GM19099 (cell line): ENCODE measurements around the gene NEUROG3.

ENCODE experiments used
- POLR2A ChIP-seq: IDR thresholded peaks from 3 replicates; pipeline ENCODE4 v1.6.1; 2011; ENCODE audit warnings: low read depth; ENCODE audit not compliant: insufficient read length; ENCODE audit errors: extremely low read depth

The NEUROG3 gene

GRCh38 chr10:69577268-69578232 lies 4.3 kb upstream of the NEUROG3 start:
- no peak for TF ChIP-seq POLR2A

DNA sequence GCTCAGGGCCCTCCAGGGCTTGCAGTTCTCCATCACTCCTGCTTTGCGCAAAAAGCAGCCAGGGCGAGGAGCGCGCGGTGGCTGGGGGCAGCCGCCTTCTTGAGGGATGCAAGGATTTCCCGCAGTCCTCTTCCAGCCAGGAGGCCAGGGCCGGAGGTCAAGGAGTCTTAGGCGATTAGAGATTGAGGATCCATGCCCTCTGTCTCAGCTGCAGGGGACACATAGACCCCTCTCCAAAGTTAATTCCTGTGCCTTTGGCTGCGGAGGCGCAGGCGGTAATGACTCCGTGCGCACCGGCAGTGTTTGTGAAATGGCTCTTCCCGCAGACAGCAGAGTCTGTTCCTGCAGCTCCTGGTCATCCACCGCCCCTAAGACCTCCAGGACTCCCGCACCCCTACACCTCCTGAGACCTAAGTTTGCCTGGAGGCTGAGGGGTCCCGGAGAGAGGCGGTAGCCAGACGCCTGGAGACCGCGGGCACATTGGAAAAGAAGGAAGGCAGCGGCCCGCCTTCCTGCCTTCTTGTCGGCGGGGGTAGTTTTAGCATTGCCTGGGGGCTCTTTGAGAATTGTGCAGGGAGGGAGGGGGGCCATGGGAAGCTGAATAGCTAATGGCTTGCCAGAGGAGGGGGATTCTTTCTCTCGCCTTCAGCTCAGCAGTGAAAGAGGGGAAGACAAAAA lies 3.3 kb upstream of the NEUROG3 start:
- no peak for TF ChIP-seq POLR2A

DNA sequence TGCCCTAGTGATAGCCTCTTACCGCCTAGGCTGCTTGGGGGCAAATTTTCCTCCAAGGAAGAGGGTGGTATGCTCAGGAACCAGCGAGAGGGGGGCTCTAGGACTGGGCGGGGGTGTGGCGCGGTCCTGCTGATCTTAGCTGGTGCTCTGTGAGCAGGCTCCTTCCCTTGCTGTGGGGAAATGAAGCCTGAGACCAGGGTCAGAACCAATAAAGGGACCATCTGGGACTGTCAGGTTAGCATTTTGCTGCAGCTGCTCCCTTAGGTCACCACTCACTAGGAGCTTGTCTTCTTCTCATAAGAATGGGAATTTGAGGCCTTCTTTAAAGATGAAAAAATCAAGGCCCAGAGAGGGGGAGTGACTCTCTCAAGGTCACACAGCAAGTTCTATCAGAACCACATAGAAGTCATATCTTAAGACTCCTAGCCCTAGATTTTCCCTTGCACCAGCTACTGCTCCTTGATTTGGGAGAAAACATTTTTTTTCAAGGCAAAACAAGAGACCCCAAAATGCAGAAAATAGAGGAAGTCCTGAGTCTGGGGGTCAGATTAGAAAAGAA lies 2.0 kb upstream of the NEUROG3 start:
- TF ChIP-seq POLR2A: no peak

DNA sequence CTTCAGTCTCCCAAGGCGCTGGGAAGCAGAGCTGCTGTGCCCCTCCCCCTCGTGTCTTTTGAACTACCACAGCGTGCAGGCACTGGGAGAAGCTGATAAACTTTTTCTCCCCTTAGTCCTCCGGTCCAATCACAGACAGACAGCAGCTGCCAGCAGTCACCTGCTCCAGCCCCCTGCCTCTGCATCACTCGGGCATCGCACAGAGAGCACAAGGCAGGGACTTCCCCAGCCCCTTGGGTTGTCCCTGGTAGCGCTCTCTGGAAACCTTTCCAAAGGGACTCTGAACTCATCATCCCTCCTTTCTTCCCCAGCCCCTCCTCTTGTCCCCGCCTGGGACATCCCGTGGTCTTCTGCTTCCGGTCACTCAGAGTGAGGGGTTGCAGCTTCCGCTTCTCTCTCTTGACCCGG lies 1.4 kb upstream of the NEUROG3 start:
- no peak for TF ChIP-seq POLR2A

DNA sequence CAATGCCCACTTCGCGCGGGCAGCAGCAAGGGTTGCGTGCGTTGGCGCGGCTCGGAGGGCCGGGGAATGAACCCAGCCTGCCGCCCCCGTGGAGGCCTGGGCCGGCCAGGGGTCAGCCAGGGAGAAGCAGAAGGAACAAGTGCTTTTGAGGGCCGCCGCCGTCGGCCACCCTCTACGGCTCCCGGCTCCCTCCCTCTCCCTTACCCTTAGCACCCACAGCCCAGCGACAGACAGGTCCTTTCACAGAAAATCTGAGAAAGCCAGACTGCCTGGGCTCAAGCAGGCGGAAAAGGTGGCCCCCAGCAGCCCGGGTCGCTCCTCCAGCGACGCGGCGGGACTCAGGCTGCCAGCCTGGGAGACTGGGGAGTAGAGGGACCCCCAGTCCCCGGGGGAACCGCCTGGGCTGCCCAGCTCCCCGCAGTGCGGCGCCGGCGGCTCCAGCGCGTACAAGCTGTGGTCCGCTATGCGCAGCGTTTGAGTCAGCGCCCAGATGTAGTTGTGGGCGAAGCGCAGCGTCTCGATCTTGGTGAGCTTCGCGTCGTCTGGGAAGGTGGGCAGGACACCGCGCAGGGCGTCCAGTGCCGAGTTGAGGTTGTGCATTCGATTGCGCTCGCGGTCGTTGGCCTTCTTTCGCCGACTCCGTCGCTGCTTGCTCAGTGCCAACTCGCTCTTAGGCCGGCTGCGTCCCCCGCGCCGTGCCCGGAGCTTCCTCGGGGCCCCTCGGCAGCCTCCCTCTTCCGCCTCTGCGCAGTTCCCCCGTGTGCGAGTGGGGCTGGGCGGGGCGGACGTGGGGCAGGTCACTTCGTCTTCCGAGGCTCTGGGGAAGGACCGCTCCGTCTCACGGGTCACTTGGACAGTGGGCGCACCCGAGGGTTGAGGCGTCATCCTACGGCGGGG lies 815 bp downstream of the NEUROG3 start:
- no peak for TF ChIP-seq POLR2A

- TF ChIP-seq POLR2A: no peak
These were observed 1.5 kb downstream of the NEUROG3 start for GRCh38 chr10:69571618-69572158.

- no peak for TF ChIP-seq POLR2A
These were observed 3.0 kb downstream of the NEUROG3 start for GRCh38 chr10:69570050-69570816.

GRCh38 chr10:69569396-69569934 lies 3.8 kb downstream of the NEUROG3 start:
- TF ChIP-seq POLR2A: no peak

- TF ChIP-seq POLR2A: no peak
These were observed 4.5 kb downstream of the NEUROG3 start for GRCh38 chr10:69568472-69569395.

- TF ChIP-seq POLR2A: no peak
These were observed 5.3 kb downstream of the NEUROG3 start for GRCh38 chr10:69567920-69568319.

DNA sequence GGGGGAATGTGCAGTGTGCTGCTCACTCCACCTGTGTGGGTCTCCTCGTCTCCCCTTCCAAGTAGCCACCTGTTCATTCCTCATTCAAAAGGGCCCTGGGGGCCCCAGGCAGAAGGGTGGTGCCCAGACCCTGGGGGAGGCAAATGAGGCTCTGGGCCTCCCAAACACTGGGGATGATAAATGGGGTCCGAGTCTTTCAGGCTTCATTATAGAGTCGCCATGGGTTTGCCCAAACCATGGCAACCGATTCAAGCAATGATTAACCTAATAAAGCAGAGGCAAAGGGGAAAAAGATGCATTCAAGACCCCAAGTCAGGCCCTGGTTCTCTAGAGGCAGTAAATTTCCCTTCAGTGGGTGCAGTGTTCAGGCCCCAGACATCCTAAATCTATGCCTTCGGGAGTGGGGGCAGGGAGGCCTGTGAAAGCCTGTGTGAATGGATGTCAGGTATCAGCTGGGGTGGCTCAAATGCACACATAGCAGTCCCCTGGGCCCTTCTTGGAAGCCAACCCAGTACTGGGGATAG lies 10.4 kb downstream of the NEUROG3 start:
- no peak for TF ChIP-seq POLR2A

- no peak for TF ChIP-seq POLR2A
These were observed 13.7 kb downstream of the NEUROG3 start for GRCh38 chr10:69559525-69559924.
